HepG2 (cell line): ENCODE data around the gene AGK. TPM values are rescaled to one million over a fixed set of nuclear protein-coding genes. Genes with fewer than 3 reads are reported as not detected.

Source experiments
- ATAC-seq: fragments of 200-7000 bp; cut with Tn5 transposase; 3 replicates; pipeline ENCODE4 v1.9.1; 2020; ENCODE audit warnings: mild to moderate bottlenecking, moderate library complexity
- BruUV-seq: library from RNA; stranded (reverse); fragments of 400-500 nt; replicated peaks from 2 replicates; lab custom pipeline; 2021; lab: Mats Ljungman, UMichigan
- CTCF ChIA-PET: fragments of 300-600 bp; formaldehyde crosslinking; extraction: SDS; loops from one replicate; lab custom pipeline; 2021; ENCODE audit warnings: low total read pairs, inconsistent platforms, low intra/inter-chr PET ratio; lab: Yijun Ruan, JAX
- POLR2A ChIA-PET: fragments of 350-600 bp; sonication (Branson Sonifier 250); formaldehyde crosslinking; loops from one replicate; lab custom pipeline; 2020; ENCODE audit warnings: antibody characterized with exemption, inconsistent platforms; lab: Yijun Ruan, JAX
- DNase-seq: peaks from one replicate; pipeline ENCODE4 v3.0.0-alpha.2; 2015; ENCODE audit warnings: low spot score
- FAIRE-seq: peaks from 3 replicates; lab custom pipeline; 2011; peaks lifted over from hg19 to GRCh38; lab: Jason Lieb, UNC
- H2AFZ ChIP-seq: one replicate; pipeline ENCODE4 v1.6.1; 2011; ENCODE audit warnings: low read length, inconsistent platforms
- H3K27ac ChIP-seq: fragments of 300-600 bp; 3 replicates; pipeline ENCODE4 v1.8.0; 2011; ENCODE audit warnings: mixed run types, mild to moderate bottlenecking, mixed read lengths, low read length, inconsistent platforms; ENCODE audit not compliant: insufficient read depth; ENCODE audit errors: extremely low read length
- H3K27me3 ChIP-seq, 2 experiments: fragments of 200-600 bp in 1 of 2; 2 replicates in 1 of 2; 3 replicates in 1 of 2; pipeline versions ENCODE4 v1.6.0 to v1.8.0; 2011; ENCODE audit warnings: low read length in 2 of 2, mild to moderate bottlenecking in 2 of 2, moderate library complexity in 2 of 2, inconsistent platforms in 1 of 2; ENCODE audit not compliant: insufficient read depth in 2 of 2, control insufficient read depth in 1 of 2
- H3K36me3 ChIP-seq, 2 experiments: fragments of 200-600 bp in 1 of 2; replicated peaks in 1 of 2; 2 replicates in 1 of 2; 3 replicates in 1 of 2; pipeline versions ENCODE4 v1.5.1 to v1.8.0; 2011; ENCODE audit warnings: low read length in 2 of 2, inconsistent platforms in 1 of 2; ENCODE audit not compliant: insufficient read depth in 2 of 2, control insufficient read depth in 1 of 2
- H3K4me1 ChIP-seq: 2 replicates; pipeline ENCODE4 v1.5.1; 2012; ENCODE audit warnings: low read length, inconsistent platforms; ENCODE audit not compliant: insufficient read depth
- H3K4me2 ChIP-seq: 2 replicates; pipeline ENCODE4 v1.6.0; 2011; ENCODE audit warnings: low read depth, low read length, inconsistent platforms
- H3K4me3 ChIP-seq, 3 experiments: fragments of 200-600 bp in 1 of 3; sonication (generic), shearing (Covaris generic) in 1 of 3; replicated peaks in 1 of 3; 2 replicates each; pipeline ENCODE4 v1.5.1; 2011 to 2016; ENCODE audit warnings: low read length in 3 of 3, inconsistent platforms in 2 of 3, low read depth in 2 of 3, mild to moderate bottlenecking in 2 of 3, control low read depth in 1 of 3, mixed read lengths in 1 of 3; ENCODE audit not compliant: insufficient read depth in 1 of 3
- H3K79me2 ChIP-seq: one replicate; pipeline ENCODE4 v1.6.1; 2011; ENCODE audit warnings: low read length, inconsistent platforms; ENCODE audit not compliant: insufficient read depth
- H3K9ac ChIP-seq: 2 replicates; pipeline ENCODE4 v1.6.0; 2011; ENCODE audit warnings: mild to moderate bottlenecking, low read depth, low read length, inconsistent platforms; ENCODE audit not compliant: insufficient read depth
- H3K9me3 ChIP-seq: 2 replicates; pipeline ENCODE4 v1.5.1; 2012; ENCODE audit warnings: mild to moderate bottlenecking, low read length
- H4K20me1 ChIP-seq: 2 replicates; pipeline ENCODE4 v1.6.0; 2011; ENCODE audit warnings: inconsistent platforms, mild to moderate bottlenecking, low read length, moderate library complexity; ENCODE audit not compliant: insufficient read depth
- ATF4 ChIP-seq, 2 experiments: fragments of 450-650 bp in 1 of 2; sonication (generic) in 1 of 2; formaldehyde crosslinking; IDR thresholded peaks; 2 replicates each; pipeline versions ENCODE4 v1.5.0 to v1.8.0; 2020 to 2022; ENCODE audit warnings: mild to moderate bottlenecking in 1 of 2, missing genetic modification reagents in 1 of 2
- BCL3 ChIP-seq: sonication (generic); formaldehyde crosslinking; IDR thresholded peaks from 2 replicates; pipeline ENCODE4 v1.5.1; 2020; ENCODE audit warnings: mild to moderate bottlenecking, missing genetic modification reagents, moderate library complexity
- CEBPB ChIP-seq: IDR thresholded peaks from 2 replicates; pipeline ENCODE4 v1.6.1; 2011; ENCODE audit warnings: low read depth, low read length, improper control_type of control experiment, borderline replicate concordance
- DNMT3B ChIP-seq: conservative IDR thresholded peaks from 2 replicates; pipeline ENCODE4 v1.6.1; 2016; ENCODE audit warnings: missing biosample characterization, control low read depth
- RBAK ChIP-seq: sonication (generic); formaldehyde crosslinking; IDR thresholded peaks from 2 replicates; pipeline ENCODE4 v1.5.1; 2020; ENCODE audit warnings: mild to moderate bottlenecking, missing genetic modification reagents
- TFDP2 ChIP-seq: sonication (generic); formaldehyde crosslinking; IDR thresholded peaks from 2 replicates; pipeline ENCODE4 v1.4.0; 2020; ENCODE audit warnings: missing genetic modification reagents
- ZMYM3 ChIP-seq: sonication (generic); formaldehyde crosslinking; IDR thresholded peaks from 2 replicates; pipeline ENCODE4 v1.5.1; 2020; ENCODE audit warnings: mild to moderate bottlenecking, missing genetic modification reagents
- ZNF772 ChIP-seq: sonication (generic); formaldehyde crosslinking; IDR thresholded peaks from 2 replicates; pipeline ENCODE4 v1.5.0; 2020; ENCODE audit warnings: mild to moderate bottlenecking, missing genetic modification reagents
- ZSCAN29 ChIP-seq: sonication (generic); formaldehyde crosslinking; conservative IDR thresholded peaks from 2 replicates; pipeline ENCODE4 v1.4.0; 2020; ENCODE audit warnings: mild to moderate bottlenecking, missing genetic modification reagents
- WGBS: methylation state at CpG from one replicate; pipeline ENCODE4 v1.1.6; 2017; ENCODE audit warnings: low lambda C conversion rate; 5-methylcytosine and 5-hydroxymethylcytosine counted together
- in situ Hi-C: cut with HindIII; loops from 2 replicates; pipeline ENCODE4 v1.10.0; 2017; ENCODE audit warnings: low pct_unique_long_range_greater_than_20kb; ENCODE audit not compliant: extremely low pct_ligation_motif_present
- intact Hi-C: fragments of 100-400 bp; cut with micrococcal nuclease; formaldehyde crosslinking; loops from one replicate; pipeline ENCODE4 v1.10.0; 2022; ENCODE audit not compliant: unreplicated experiment
- polyA plus RNA-seq, 8 experiments: library from polyadenylated mRNA; depleted of rRNA in 3 of 8; stranded (reverse) in 7 of 8; unstranded in 1 of 8; fragments of >200 nt; fragmentation: Illumina TruSeq in 4 of 8; extraction: Trizol in 4 of 8; gene quantifications; 2 replicates each; pipeline versions ENCODE4 v1.2.1 to v1.2.3, GENCODE V29; 2011 to 2016; ENCODE audit warnings: low read depth in 4 of 8, missing spikeins in 1 of 8, mixed read lengths in 1 of 8; ENCODE audit not compliant: insufficient read depth in 1 of 8
- total RNA-seq, 5 experiments: library from RNA; depleted of rRNA; stranded (reverse); fragments of >200 nt; fragmentation: Illumina TruSeq; extraction: Trizol; gene quantifications; 2 replicates each; pipeline ENCODE4 v1.2.3, GENCODE V29; 2016; ENCODE audit warnings: low read depth in 1 of 5
- TF ChIP-seq, protein P1 (sequence below): sonication (generic); formaldehyde crosslinking; IDR thresholded peaks from 2 replicates; pipeline ENCODE4 v1.4.0; 2020; ENCODE audit warnings: missing genetic modification reagents
- TF ChIP-seq, protein P2 (sequence below): sonication (generic); formaldehyde crosslinking; IDR thresholded peaks from 2 replicates; pipeline ENCODE4 v1.8.1; 2022; ENCODE audit warnings: low read depth, mild to moderate bottlenecking, missing genetic modification reagents
- TF ChIP-seq, protein P3 (sequence below): sonication (generic); formaldehyde crosslinking; IDR thresholded peaks from 2 replicates; pipeline ENCODE4 v1.4.0; 2020; ENCODE audit warnings: missing genetic modification reagents

AGK gene
- total and polyA plus RNA-seq, 2 of the 13 experiments (the other 11 are each of a cell fraction or from before 2014, with no cell fraction given) = 23.7 to 30.1 TPM

DNA sequence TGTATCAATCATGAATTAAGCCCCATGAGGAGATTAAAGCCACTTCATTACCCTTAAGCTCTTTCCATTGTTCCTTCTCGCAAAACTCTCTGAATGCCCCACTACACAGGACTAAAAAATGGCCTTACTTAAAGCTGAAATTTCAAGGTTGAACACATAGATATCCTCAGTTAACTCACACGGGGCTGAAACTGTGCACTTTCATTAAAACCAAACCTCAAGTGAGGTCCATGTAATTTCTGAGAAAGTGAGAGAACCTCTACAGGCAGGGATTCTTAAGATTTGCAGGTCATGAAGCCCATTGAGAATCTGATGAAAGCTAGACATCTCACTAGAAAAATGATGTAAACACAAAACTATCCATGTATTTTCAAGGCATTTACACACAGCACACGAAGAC lies 134.9 kb downstream of the AGK start:
- no peaks in the 10 kb centered on the region for H3K27me3 ChIP-seq
- no peaks in the 10 kb centered on the region for H3K9me3 ChIP-seq
- WGBS = 96% methylated on average over 3 of the region's 3 CpGs
- H2AFZ ChIP-seq = no peak overlapping the region
- H4K20me1 ChIP-seq = 0 out of 2 replicates have a peak, but pooled peaks cover 6% of the 10 kb centered on the region
- H3K4me2 ChIP-seq = no peak overlapping the region
- H3K27ac ChIP-seq = no peak overlapping the region
- DNase-seq (no peak), ATAC-seq (no peak), FAIRE-seq (no peak)
- ChIA-PET POLR2A (interaction anchor here (1.5 kb wide), 1 partner anchor 10 kb away, joined by 3 read pairs; no protein-coding TSS in a partner anchor), CTCF (no interaction called here)
- in situ Hi-C loops (no loop called here), intact Hi-C loops (no loop called here)
- H3K4me3 ChIP-seq = no peak overlapping the region
- H3K79me2 ChIP-seq = no peaks in the 10 kb centered on the region
- H3K36me3 ChIP-seq = peaks cover 2 to 14% of the 10 kb centered on the region in 2 experiments; a peak in 3 of 5 replicates
- no peak overlapping the region for H3K9ac ChIP-seq
- BruUV-seq = no TSS peak
- peaks cover 26% of the 10 kb centered on the region for H3K4me1 ChIP-seq
- TF ChIP-seq CEBPB = no peak
- TF ChIP-seq ZNF772 = no peak
- TF ChIP-seq, protein P1, sequence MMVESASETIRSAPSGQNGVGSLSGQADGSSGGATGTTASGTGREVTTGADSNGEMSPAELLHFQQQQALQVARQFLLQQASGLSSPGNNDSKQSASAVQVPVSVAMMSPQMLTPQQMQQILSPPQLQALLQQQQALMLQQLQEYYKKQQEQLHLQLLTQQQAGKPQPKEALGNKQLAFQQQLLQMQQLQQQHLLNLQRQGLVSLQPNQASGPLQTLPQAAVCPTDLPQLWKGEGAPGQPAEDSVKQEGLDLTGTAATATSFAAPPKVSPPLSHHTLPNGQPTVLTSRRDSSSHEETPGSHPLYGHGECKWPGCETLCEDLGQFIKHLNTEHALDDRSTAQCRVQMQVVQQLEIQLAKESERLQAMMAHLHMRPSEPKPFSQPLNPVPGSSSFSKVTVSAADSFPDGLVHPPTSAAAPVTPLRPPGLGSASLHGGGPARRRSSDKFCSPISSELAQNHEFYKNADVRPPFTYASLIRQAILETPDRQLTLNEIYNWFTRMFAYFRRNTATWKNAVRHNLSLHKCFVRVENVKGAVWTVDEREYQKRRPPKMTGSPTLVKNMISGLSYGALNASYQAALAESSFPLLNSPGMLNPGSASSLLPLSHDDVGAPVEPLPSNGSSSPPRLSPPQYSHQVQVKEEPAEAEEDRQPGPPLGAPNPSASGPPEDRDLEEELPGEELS (CRISPR knock-in tag) = no peak
- TF ChIP-seq DNMT3B (CRISPR knock-in tag) = no peak
- no peak for TF ChIP-seq ATF4 (CRISPR knock-in tag; IDR thresholded peaks at IDR 0.05)
- TF ChIP-seq, protein P2, sequence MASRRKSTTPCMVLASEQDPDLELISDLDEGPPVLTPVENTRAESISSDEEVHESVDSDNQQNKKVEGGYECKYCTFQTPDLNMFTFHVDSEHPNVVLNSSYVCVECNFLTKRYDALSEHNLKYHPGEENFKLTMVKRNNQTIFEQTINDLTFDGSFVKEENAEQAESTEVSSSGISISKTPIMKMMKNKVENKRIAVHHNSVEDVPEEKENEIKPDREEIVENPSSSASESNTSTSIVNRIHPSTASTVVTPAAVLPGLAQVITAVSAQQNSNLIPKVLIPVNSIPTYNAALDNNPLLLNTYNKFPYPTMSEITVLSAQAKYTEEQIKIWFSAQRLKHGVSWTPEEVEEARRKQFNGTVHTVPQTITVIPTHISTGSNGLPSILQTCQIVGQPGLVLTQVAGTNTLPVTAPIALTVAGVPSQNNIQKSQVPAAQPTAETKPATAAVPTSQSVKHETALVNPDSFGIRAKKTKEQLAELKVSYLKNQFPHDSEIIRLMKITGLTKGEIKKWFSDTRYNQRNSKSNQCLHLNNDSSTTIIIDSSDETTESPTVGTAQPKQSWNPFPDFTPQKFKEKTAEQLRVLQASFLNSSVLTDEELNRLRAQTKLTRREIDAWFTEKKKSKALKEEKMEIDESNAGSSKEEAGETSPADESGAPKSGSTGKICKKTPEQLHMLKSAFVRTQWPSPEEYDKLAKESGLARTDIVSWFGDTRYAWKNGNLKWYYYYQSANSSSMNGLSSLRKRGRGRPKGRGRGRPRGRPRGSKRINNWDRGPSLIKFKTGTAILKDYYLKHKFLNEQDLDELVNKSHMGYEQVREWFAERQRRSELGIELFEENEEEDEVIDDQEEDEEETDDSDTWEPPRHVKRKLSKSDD = no peak
- no peak for TF ChIP-seq ZMYM3 (CRISPR knock-in tag)
- no peak for TF ChIP-seq ZSCAN29 (CRISPR knock-in tag)
- TF ChIP-seq TFDP2 = no peak
- TF ChIP-seq RBAK (CRISPR knock-in tag) = no peak
- TF ChIP-seq BCL3 (CRISPR knock-in tag) = no peak
- TF ChIP-seq, protein P3, sequence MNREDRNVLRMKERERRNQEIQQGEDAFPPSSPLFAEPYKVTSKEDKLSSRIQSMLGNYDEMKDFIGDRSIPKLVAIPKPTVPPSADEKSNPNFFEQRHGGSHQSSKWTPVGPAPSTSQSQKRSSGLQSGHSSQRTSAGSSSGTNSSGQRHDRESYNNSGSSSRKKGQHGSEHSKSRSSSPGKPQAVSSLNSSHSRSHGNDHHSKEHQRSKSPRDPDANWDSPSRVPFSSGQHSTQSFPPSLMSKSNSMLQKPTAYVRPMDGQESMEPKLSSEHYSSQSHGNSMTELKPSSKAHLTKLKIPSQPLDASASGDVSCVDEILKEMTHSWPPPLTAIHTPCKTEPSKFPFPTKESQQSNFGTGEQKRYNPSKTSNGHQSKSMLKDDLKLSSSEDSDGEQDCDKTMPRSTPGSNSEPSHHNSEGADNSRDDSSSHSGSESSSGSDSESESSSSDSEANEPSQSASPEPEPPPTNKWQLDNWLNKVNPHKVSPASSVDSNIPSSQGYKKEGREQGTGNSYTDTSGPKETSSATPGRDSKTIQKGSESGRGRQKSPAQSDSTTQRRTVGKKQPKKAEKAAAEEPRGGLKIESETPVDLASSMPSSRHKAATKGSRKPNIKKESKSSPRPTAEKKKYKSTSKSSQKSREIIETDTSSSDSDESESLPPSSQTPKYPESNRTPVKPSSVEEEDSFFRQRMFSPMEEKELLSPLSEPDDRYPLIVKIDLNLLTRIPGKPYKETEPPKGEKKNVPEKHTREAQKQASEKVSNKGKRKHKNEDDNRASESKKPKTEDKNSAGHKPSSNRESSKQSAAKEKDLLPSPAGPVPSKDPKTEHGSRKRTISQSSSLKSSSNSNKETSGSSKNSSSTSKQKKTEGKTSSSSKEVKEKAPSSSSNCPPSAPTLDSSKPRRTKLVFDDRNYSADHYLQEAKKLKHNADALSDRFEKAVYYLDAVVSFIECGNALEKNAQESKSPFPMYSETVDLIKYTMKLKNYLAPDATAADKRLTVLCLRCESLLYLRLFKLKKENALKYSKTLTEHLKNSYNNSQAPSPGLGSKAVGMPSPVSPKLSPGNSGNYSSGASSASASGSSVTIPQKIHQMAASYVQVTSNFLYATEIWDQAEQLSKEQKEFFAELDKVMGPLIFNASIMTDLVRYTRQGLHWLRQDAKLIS (CRISPR knock-in tag) = no peak
